GM23338 (cell line): ENCODE data around the gene BMF. TPM values are rescaled to one million over a fixed set of nuclear protein-coding genes. Genes with fewer than 3 reads are reported as not detected.

Experiments
- ATAC-seq: fragments of 200-7000 bp; cut with Tn5 transposase; 3 replicates; pipeline ENCODE4 v1.9.1; 2020
- DNase-seq: peaks from one replicate; pipeline ENCODE4 v3.0.0-alpha.2; 2015; ENCODE audit warnings: low spot score
- H2AFZ ChIP-seq: fragments of 200-600 bp; sonication (generic); 2 replicates; pipeline ENCODE4 v1.8.0; 2016; ENCODE audit warnings: antibody characterized with exemption, mild to moderate bottlenecking, moderate library complexity
- H3F3A ChIP-seq: fragments of 200-600 bp; sonication (generic); replicated peaks from 2 replicates; pipeline ENCODE4 v1.8.0; 2017; ENCODE audit warnings: antibody characterized with exemption, mixed run types, low read depth
- H3K27ac ChIP-seq: fragments of 200-600 bp; sonication (generic); 2 replicates; pipeline ENCODE4 v1.6.1; 2016; ENCODE audit warnings: low read depth
- H3K27me3 ChIP-seq: fragments of 200-600 bp; sonication (generic); 2 replicates; pipeline ENCODE4 v1.8.0; 2016; ENCODE audit warnings: mild to moderate bottlenecking, mixed run types, moderate library complexity; ENCODE audit not compliant: insufficient read depth
- H3K36me3 ChIP-seq: fragments of 200-600 bp; sonication (generic); 2 replicates; pipeline ENCODE4 v1.8.0; 2016; ENCODE audit warnings: mild to moderate bottlenecking; ENCODE audit not compliant: insufficient read depth
- H3K4me1 ChIP-seq: fragments of 200-600 bp; sonication (generic); 2 replicates; pipeline ENCODE4 v1.8.0; 2016; ENCODE audit warnings: mild to moderate bottlenecking, moderate library complexity; ENCODE audit not compliant: insufficient read depth
- H3K4me2 ChIP-seq: fragments of 200-600 bp; sonication (generic); 2 replicates; pipeline ENCODE4 v1.7.1; 2017; ENCODE audit warnings: mixed run types
- H3K4me3 ChIP-seq: fragments of 200-600 bp; sonication (generic); 2 replicates; pipeline ENCODE4 v1.6.1; 2016; ENCODE audit warnings: mixed run types
- H3K79me2 ChIP-seq: fragments of 200-600 bp; sonication (generic); replicated peaks from 2 replicates; pipeline ENCODE4 v1.8.0; 2017; ENCODE audit warnings: mild to moderate bottlenecking; ENCODE audit not compliant: insufficient read depth
- H3K9me2 ChIP-seq: fragments of 200-600 bp; sonication (generic); 2 replicates; pipeline ENCODE4 v1.8.0; 2017; ENCODE audit not compliant: insufficient read depth
- H4K20me1 ChIP-seq: fragments of 200-600 bp; sonication (generic); replicated peaks from 2 replicates; pipeline ENCODE4 v1.8.0; 2017; ENCODE audit warnings: mild to moderate bottlenecking; ENCODE audit not compliant: insufficient read depth
- H3K27ac Mint-ChIP-seq: 2 replicates; pipeline ENCODE4 v1.8.0; 2020; ENCODE audit warnings: inconsistent platforms, mild to moderate bottlenecking, moderate library complexity, mixed read lengths
- H3K27me3 Mint-ChIP-seq: 3 replicates; pipeline ENCODE4 v1.8.0; 2022; ENCODE audit warnings: low read depth, mild to moderate bottlenecking, moderate library complexity, mixed read lengths, inconsistent platforms; ENCODE audit not compliant: insufficient read depth, poor library complexity
- H3K36me3 Mint-ChIP-seq: 3 replicates; pipeline ENCODE4 v1.8.0; 2021; ENCODE audit warnings: low read depth, mild to moderate bottlenecking, inconsistent platforms, moderate library complexity, mixed read lengths
- H3K4me1 Mint-ChIP-seq: 3 replicates; pipeline ENCODE4 v1.8.0; 2020; ENCODE audit warnings: mild to moderate bottlenecking, inconsistent platforms, mixed read lengths
- H3K4me3 Mint-ChIP-seq: 3 replicates; pipeline ENCODE4 v1.8.0; 2021; ENCODE audit warnings: moderate library complexity, mild to moderate bottlenecking, inconsistent platforms, mixed read lengths
- H3K9me3 Mint-ChIP-seq: 3 replicates; pipeline ENCODE4 v1.8.0; 2020; ENCODE audit warnings: moderate library complexity, mild to moderate bottlenecking, inconsistent platforms, mixed read lengths
- EZH2 ChIP-seq: fragments of 200-600 bp; sonication (generic); IDR thresholded peaks from one replicate; pipeline ENCODE4 v1.8.0; 2017; ENCODE audit warnings: antibody characterized with exemption, mild to moderate bottlenecking, low read depth; ENCODE audit not compliant: unreplicated experiment
- POLR2AphosphoS5 ChIP-seq: IDR thresholded peaks from 2 replicates; pipeline ENCODE4 v1.6.1; 2016; ENCODE audit warnings: antibody characterized with exemption, low read depth
- polyA plus RNA-seq: library from polyadenylated mRNA; unstranded; fragments of >200 nt; fragmentation: Nextera tagmentation; extraction: Ambion mirVana; gene quantifications from 2 replicates; pipeline ENCODE4 v1.2.1, GENCODE V29; 2016
- total RNA-seq: library from RNA; depleted of rRNA; stranded (reverse); fragments of >200 nt; shearing (Covaris generic); gene quantifications from 2 replicates; pipeline ENCODE4 v1.2.3, GENCODE V29; 2014
- TF ChIP-seq, protein P1 (sequence below): fragments of 250-450 bp; sonication (Bioruptor Pico); IDR thresholded peaks from 2 replicates; pipeline ENCODE4 v1.5.0; 2020; ENCODE audit warnings: mild to moderate bottlenecking, moderate library complexity

The BMF gene
- total and polyA plus RNA-seq, 2 experiments from 2014 or later, result 2.0 to 20.3 TPM

GRCh38 chr15:40088929-40089755 is 19.5 kb downstream of the BMF start:
- H3K27me3 ChIP-seq, result no peaks in the 10 kb centered on the region
- peak overlapping the region; percentile 76 for H3K4me2 ChIP-seq
- no peaks in the 10 kb centered on the region for H3K79me2 ChIP-seq
- H3K4me3 Mint-ChIP-seq, result peak overlapping the region; percentile 17; the same call in 2 of the 3 replicates
- peak; percentile 84 for DNase-seq
- H3K27ac ChIP-seq, result peak overlapping the region; percentile 56; the same call in 1 of the 2 replicates
- peaks cover 23% of the 10 kb centered on the region for H3K27me3 Mint-ChIP-seq
- peaks cover 17% of the 10 kb centered on the region; the same call in 2 of the 3 replicates for H3K36me3 Mint-ChIP-seq
- peaks cover 3% of the 10 kb centered on the region; the same call in 1 of the 2 replicates for H3K9me2 ChIP-seq
- H3K4me1 ChIP-seq, result peaks cover 73% of the 10 kb centered on the region
- H2AFZ ChIP-seq, result no peak overlapping the region
- ATAC-seq, result peak; percentile 77
- H3K9me3 Mint-ChIP-seq, result no peaks in the 10 kb centered on the region; the same call in 2 of the 3 replicates
- H3K27ac Mint-ChIP-seq, result peak overlapping the region; percentile 45
- peak overlapping the region; percentile 40 for H3K4me3 ChIP-seq
- TF ChIP-seq EZH2 (no peak), POLR2AphosphoS5 (no peak)
- TF ChIP-seq, protein P1, sequence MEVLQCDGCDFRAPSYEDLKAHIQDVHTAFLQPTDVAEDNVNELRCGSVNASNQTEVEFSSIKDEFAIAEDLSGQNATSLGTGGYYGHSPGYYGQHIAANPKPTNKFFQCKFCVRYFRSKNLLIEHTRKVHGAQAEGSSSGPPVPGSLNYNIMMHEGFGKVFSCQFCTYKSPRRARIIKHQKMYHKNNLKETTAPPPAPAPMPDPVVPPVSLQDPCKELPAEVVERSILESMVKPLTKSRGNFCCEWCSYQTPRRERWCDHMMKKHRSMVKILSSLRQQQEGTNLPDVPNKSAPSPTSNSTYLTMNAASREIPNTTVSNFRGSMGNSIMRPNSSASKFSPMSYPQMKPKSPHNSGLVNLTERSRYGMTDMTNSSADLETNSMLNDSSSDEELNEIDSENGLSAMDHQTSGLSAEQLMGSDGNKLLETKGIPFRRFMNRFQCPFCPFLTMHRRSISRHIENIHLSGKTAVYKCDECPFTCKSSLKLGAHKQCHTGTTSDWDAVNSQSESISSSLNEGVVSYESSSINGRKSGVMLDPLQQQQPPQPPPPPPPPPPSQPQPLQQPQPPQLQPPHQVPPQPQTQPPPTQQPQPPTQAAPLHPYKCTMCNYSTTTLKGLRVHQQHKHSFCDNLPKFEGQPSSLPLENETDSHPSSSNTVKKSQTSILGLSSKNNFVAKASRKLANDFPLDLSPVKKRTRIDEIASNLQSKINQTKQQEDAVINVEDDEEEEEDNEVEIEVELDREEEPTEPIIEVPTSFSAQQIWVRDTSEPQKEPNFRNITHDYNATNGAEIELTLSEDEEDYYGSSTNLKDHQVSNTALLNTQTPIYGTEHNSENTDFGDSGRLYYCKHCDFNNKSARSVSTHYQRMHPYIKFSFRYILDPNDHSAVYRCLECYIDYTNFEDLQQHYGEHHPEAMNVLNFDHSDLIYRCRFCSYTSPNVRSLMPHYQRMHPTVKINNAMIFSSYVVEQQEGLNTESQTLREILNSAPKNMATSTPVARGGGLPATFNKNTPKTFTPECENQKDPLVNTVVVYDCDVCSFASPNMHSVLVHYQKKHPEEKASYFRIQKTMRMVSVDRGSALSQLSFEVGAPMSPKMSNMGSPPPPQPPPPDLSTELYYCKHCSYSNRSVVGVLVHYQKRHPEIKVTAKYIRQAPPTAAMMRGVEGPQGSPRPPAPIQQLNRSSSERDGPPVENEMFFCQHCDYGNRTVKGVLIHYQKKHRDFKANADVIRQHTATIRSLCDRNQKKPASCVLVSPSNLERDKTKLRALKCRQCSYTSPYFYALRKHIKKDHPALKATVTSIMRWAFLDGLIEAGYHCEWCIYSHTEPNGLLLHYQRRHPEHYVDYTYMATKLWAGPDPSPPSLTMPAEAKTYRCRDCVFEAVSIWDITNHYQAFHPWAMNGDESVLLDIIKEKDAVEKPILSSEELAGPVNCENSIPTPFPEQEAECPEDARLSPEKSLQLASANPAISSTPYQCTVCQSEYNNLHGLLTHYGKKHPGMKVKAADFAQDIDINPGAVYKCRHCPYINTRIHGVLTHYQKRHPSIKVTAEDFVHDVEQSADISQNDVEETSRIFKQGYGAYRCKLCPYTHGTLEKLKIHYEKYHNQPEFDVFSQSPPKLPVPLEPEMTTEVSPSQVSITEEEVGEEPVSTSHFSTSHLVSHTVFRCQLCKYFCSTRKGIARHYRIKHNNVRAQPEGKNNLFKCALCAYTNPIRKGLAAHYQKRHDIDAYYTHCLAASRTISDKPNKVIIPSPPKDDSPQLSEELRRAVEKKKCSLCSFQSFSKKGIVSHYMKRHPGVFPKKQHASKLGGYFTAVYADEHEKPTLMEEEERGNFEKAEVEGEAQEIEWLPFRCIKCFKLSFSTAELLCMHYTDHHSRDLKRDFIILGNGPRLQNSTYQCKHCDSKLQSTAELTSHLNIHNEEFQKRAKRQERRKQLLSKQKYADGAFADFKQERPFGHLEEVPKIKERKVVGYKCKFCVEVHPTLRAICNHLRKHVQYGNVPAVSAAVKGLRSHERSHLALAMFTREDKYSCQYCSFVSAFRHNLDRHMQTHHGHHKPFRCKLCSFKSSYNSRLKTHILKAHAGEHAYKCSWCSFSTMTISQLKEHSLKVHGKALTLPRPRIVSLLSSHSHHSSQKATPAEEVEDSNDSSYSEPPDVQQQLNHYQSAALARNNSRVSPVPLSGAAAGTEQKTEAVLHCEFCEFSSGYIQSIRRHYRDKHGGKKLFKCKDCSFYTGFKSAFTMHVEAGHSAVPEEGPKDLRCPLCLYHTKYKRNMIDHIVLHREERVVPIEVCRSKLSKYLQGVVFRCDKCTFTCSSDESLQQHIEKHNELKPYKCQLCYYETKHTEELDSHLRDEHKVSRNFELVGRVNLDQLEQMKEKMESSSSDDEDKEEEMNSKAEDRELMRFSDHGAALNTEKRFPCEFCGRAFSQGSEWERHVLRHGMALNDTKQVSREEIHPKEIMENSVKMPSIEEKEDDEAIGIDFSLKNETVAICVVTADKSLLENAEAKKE (CRISPR knock-in tag), result 0 out of 2 replicates have a peak, but pooled peaks have one; percentile 29
- no peaks in the 10 kb centered on the region for H3K36me3 ChIP-seq
- peaks cover 88% of the 10 kb centered on the region for H3K4me1 Mint-ChIP-seq
- H3F3A ChIP-seq, result peaks cover 25% of the 10 kb centered on the region; the same call in 1 of the 2 replicates
- H4K20me1 ChIP-seq, result no peaks in the 10 kb centered on the region
